NCI-H345 (cell line): ENCODE results near the gene MECR.
A peak's percentile ranks its signal among the peaks of the same experiment; 100 is the strongest.
"Not testable (repeated sequence)": the region's sequence is repeated elsewhere in the genome, so short reads cannot be mapped to it uniquely, and the experiment has no call there.

ENCODE experiments used
- DNase-seq: peaks from one replicate; lab custom pipeline; 2025; lab: John Stamatoyannopoulos, UW

Gene MECR

DNA sequence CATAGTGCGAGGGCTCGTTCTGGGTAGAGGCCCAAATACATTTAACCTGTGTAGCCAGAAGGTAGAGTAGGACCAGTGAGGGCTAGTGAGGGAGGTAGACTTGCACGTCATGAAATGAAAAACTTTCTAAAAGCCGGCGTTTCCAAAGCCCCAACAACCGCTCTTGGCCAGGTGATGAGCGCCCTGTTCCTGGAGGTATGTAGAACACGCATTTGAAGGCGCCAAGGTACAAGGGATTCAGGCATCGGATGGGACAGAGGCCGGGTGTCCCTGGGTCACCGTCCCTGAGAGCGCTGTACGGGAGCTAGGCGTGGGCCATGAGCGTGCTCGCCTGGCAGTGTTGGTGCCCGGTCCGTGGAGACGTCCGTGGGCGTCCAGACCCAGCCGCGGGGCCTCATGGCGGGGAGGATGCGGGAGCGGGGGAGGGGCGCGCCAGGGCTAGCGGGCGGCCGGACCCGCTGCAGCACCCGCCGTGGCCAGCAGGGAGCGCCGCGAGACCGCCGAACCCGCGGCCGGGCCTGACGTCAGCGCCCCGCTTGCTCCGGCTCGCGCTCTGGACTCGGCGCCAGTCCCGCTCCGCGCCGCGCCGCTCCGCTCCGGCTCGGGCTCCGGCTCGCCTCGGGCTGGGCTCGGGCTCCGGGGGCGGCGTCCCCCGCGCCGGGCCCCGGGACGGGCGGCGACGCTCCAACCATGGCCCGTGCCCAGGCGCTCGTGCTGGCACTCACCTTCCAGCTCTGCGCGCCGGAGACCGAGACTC lies 5.4 kb upstream of the MECR start, which contains the start of gene PTPRU:
PTPRU (plus strand) TSS at position 568 of the 757 bp plus-strand sequence; CDS start at position 691, 123 bp downstream.
- DNase-seq: peak; percentile 78

DNA sequence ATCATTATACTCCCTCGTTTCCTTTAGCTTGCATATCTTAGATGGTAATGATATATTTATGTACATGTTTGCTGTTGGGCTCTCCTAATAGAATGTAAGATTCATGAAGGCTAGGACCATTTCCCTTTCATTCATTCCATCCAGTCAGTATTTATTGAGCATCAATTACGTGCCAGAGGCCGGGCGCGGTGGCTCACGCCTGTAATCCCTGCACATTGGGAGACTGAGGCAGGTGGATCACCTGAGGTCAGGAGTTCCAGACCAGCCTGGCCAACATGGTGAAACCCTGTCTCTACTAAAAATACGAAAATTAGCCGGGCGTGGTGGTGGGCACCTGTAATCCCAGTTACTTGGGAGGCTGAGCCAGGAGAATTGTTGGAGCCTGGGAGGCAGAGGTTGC lies 4.1 kb upstream of the MECR start:
- DNase-seq: not testable (repeated sequence)

DNA sequence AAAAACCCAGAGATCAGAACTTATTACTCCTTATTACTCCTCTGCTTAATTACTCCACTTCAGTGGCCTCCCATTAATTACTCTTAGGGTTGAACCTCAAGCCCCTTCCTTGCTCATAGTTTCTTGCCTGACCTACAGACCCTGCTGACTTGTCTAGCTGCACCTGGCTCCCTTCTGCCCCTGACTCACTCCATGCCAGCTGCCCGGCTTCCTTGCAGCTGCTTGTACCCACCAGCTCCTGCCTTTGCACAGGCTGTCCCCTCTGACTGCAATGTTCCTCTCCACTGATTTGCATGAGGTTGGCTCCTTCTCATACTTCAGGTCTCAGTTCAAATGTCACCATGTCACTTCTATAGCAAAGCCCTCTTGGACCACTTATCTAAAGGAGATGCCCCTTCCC lies 3.7 kb upstream of the MECR start:
- DNase-seq: no peak

DNA sequence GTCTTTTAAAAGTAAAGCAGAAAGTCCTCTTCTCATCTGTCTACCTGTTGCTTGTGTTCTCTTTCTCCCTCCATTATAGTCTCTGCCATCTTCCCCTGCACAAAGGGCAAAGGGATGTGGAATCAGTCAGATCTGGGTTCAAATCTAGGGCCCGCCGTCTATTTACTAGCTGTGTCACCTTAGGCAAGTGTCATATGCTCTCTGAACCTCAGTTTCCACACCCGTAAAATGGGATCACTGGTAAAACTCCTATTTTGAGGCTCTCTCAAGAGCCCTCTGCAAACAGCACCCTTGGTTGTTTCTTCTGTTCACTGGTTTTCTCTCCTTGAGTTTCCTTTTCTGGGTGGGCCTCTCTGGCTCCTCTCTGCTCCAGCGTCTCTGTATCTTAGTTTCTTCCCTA lies 3.0 kb upstream of the MECR start:
- no peak for DNase-seq

DNA sequence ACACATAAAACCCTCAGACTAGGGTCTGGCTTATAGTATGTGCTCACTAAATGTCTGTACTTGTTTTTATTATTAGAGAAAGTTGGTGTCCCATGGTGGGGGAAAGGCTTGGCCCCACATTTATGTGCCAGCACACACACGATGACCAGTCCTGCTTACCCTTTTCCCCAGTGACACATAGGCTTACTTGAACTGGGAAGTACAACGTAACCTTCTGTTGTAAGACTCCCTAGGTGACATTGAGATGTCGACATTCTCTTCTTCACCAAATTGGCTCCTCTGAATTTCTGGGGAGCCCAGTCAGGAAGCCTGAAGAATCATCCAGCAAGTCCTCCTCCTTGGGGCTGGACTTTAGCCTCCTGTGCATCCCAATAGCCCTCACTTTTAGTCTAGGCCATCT lies 1.7 kb upstream of the MECR start:
- DNase-seq: no peak

DNA sequence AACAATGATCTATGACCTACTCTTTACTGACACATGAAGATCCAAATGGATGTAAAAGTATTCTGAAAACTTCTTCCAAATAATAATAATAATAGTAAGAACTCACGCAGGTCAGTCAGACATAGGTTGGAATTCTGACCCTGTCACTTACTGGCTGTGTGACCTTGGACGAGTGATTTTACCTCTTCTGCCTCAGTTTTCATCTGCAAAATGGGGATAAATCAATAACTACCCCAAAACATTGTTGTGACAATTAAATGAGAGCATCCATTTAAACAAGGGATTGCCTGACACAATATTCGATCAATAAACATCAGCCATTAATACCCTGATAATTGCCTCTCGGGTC lies 556 bp downstream of the MECR start:
- no peak for DNase-seq

DNA sequence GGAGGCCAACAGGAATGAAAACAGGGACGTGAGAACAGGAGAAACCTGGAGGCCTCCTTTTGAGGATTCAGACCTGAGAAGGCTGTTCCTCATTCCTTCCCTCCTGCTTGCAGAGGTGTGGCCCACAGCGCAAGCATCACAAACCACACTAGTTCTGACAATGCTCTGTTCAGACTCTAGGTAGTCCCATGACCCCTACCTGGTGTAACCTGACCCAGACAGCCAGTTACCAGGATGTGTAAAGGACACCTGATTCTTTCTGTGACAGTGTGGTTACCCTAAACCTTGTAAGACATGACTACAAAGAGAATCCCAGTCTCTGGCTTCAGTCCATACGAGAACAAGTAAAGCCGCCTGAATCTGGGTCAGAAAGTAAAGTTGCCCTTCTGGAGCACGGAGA lies 3.2 kb downstream of the MECR start:
- DNase-seq: no peak

DNA sequence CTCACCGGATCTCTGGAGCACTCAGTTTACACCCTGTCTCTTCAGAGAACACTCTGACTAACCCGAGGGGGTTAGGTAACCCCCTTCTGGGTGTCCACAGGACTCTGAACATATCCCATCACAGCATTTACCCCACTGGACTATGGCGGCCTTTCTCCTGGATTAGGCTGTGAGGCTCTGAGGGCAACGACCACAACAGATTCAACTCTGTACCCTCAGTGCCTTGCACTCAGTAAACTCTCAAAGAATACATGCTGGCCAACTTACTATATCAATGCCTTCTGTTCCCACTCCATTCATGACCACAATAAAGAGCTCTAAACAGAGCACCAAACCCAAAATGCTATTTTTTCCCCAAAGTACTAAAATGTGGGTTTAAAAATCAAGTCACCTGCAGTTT lies 5.4 kb downstream of the MECR start:
- no peak for DNase-seq

DNA sequence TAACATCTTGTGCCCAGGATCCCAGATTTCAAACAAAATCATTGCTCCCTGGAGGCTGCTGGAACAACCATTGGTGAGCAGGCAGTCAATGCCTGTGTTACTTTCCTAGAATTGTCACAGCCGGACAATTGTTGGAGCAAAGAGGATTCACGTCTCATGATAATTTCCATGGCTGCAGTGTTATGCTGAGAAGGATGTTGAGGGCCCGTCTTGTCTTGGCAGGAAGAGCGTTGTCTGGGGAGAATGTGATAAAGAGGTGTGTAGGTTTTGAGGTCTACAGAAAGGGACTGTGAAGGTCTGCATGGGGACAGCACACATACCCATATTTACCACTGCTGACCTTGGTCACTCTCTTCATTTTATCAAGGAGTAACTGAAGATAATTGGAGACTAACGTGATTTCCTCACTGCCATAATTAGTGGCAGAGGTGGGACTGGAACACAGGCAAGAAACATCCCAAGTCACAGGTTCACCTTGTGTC lies 6.3 kb downstream of the MECR start:
- DNase-seq: no peak

DNA sequence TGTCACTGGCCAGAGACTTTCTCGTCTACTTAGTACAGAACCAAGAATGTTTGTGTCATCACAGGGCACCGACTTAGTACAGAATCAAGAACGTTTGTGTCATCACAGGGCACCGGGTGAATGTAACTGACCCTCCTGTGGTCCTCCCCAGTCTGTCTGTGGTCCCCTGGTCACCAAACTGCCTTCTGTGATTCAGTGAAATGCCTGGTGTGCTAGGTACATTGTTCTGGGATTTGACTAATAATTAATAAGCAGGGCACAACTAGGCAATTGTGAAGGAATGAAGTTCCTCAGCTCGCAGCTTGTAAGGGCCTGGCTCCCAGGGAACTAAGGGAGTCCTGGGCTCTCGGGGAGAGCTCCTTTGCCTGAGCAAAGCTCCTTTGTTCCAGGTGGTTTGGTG lies 7.2 kb downstream of the MECR start:
- no peak for DNase-seq

DNA sequence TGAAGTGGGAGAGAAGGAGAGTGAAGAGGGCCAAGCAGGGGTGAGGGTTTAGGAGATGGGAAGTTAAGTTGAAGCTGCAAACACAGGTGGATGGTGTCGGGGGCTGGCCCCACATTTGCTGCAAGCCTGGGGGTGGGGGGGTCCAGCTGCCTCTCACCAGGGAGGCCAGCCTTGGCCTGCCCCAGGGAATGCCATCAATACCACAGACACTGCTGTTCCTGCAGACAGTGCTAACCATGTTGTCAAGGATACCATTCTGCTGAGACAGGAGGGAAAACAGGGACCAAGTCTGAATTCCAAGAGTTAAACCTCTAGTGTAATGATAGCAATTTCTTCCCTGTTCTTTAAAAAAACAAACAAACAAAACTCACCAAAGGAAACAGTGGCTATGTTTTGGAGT lies 8.0 kb downstream of the MECR start:
- no peak for DNase-seq

DNA sequence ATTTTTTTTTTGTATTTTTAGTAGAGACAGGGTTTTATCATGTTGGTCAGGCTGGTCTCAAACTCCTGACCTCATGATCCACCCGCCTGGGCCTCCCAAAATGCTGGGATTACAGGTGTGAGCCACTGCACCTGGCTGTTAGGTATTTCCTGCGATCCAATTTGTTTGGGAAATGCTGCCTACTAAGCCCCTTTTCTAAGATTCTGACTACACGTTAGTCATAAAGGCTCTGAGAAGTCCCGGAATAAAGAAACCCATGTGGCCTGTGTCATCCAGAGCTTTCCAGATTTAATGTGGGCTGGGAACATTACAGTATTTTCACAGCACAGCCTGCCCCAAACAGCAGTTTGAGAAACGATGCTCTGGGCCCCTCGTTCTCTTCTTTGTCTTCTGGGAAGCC lies 8.5 kb downstream of the MECR start:
- DNase-seq: not testable (repeated sequence)

DNA sequence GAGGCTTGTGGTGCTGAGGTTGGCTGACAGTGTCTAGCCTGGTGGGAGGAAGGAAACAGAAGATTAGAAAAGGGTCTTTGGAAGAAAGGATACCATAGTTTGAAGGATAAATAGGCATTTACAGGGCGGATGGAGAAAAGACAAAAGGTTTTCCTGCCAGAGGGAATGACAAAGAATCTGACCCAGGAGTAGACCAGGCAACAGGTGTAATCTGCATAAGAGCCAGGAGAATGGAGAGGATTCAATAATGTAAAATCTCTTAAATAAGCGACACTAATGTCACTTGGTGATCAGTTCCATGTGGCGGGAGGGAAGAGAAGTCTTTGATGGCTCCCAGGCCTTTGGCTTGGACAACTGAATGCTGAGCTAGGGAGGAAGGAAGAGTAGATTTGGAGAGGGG lies 9.4 kb downstream of the MECR start:
- DNase-seq: no peak

DNA sequence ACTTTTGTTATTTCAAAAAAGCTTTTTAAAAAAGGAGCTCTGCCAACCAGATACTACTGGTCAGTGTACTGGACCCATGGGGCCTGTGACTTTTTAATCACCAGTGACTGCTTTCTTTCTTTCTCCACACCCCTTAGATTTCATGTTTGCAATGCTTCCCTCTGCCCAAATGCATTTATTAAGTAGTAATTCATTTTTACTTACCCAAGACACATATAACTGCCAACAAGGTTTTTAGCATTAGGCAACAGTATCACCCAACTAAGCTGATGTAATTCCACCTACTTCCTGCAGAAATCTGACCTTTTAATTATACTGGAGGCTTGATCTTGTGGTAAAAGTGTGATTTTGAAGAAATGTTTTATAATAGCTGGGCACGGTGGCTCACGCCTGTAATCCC lies 12.5 kb downstream of the MECR start:
- DNase-seq: no peak

DNA sequence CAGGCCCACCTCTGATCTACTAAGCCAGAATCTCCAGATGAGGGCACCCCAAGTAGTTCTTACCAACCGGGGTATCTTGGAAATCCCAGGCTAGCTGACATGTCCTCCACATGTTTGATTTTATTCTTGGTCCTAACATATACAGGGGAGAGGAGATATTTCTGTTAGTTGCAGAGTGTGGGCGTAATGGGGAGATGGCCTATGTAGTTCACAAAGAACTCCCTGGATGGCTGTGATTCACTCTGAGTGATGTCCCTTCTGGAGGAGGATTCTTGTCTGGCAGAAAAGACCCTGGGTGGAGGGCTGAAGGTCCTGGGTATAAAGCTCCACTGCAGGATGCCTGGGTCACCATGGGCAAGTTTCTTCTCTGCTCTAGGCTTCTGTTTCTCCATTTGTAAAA lies 13.1 kb downstream of the MECR start:
- DNase-seq: no peak

DNA sequence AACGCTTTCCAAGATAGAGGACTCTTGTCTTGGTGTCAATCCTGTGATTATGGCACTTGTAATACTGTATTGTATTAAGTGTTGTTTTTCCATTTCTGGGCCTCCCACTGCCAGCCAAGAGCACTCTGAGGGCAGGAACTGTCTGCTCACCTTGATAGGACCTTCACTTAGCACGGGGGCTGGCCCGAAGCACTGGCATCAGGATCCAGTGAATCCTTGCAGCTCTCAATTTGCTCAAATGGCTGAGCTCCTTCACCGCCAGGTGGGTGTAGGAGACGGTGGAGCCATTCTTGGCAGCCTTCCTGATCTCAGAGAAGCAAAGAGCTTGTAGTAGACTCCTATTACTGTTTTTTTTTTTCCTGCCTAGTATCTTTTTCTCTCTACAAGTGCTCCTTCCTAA lies 17.7 kb downstream of the MECR start:
- no peak for DNase-seq

DNA sequence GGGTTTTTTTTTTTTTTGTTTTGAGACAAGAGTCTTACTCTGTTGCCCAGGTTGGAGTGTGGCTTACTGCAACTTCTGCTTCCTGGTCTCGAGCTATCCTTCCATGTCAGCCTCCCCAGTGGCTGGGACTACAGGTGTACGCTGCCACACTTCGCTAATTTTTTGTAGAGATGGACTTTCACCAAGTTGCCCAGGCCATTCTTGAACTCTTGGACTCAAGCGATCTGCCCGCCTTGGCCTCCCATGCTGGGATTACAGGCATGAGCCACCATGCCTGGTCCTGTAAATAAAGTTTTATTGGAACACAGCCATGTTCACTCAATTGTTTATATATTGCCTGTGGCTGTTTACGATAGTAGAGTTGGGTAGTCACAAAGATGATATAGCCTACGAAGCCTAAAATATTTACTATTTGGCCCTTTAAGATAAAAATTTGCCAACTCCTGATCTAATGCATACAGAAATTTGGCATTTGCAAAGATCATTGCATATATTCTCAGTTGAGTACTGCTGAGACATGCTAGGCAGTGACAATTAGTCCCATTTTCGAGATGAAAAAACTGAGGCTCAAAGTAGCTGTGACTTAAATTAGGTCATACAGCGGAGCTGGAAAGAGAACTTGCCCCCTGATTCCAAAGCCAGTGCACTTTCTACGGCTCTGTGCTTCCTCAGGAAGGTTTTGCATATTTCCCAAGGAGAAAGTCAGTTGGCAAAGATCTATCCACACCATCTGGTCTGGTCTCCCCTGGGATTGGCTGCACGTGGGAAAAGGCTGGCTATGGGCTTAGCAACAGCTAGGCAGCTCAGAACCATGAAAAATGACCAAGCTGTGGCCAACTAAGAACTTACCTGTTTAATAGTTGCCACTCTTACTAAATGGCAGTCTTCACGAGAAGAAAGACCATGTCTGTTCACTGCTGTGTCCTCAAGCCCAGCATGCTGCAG lies 19.4 kb downstream of the MECR start:
- no peak for DNase-seq

DNA sequence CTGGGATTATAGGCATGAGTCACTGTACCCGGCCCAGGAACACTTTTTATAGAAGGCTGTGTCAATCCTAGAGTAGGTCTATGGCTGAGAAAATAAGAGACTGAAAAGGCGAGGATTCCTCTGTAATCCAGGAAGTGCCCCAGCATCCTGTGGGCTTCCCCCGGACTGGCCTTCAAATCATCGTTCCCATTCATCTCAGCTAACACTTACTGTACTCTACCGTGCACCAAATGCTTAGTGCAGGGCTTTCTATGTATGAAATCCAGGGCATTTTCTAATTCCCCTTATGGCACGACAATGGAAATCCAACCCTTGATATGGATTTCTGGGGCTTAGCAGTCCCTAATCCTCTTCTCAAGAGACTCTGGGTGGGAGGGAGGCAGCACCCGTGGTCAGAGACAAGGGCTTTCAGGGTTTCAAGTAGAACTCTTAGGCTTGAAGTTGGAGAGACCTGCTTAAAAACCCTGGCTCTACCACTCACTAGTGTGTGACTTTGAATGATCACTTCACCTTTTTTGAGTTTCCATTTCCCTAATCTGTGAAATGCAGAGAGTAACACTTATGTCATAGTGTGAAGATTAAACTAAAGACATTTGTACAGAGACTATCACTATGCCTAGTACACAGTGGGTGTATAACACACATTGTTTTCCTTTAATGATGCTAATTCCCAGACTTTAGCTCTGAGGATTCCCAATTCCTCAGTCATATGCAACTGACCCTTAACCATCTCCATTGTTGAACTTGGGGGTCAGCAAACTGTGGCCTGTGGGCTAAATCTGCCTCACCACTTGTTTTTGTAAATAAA lies 20.3 kb downstream of the MECR start:
- no peak for DNase-seq

DNA sequence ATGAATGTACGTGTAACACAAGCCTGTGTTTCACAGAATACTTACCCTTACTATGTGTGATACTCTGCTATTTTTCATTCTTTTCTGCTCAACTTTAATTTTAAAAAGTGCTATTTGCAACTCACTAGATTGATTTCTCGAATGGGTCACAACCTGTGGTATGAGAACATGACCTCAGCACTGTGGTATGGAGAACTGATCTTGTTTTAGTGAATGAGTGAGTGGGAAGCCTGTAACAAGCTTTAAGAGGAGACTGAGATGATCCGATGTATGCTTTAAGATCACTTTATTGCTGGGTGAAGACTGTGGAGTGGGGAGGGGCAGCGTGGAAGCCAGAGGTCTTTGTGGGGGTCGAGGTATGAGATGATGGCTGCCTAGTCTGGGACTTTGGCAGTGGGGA lies 21.6 kb downstream of the MECR start:
- DNase-seq: no peak

DNA sequence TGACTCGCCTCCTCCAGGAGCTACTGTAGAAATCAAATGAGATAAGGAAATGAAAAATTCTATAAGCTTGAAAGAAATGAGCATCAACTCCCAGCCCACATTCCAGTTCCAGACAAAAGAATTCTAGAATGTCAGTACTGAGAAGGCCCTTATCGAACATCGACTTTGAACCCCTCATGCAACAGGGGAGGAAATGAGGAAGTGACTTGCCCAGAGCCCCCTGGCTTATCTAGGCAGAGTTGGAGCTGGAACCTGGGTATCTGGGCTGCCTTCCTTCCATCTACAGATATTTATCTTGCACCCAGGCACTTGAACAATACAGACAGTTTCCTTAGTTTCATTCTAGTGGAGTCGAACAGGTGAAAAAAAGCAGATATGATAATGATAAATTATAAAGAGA lies 22.3 kb downstream of the MECR start:
- DNase-seq: no peak

DNA sequence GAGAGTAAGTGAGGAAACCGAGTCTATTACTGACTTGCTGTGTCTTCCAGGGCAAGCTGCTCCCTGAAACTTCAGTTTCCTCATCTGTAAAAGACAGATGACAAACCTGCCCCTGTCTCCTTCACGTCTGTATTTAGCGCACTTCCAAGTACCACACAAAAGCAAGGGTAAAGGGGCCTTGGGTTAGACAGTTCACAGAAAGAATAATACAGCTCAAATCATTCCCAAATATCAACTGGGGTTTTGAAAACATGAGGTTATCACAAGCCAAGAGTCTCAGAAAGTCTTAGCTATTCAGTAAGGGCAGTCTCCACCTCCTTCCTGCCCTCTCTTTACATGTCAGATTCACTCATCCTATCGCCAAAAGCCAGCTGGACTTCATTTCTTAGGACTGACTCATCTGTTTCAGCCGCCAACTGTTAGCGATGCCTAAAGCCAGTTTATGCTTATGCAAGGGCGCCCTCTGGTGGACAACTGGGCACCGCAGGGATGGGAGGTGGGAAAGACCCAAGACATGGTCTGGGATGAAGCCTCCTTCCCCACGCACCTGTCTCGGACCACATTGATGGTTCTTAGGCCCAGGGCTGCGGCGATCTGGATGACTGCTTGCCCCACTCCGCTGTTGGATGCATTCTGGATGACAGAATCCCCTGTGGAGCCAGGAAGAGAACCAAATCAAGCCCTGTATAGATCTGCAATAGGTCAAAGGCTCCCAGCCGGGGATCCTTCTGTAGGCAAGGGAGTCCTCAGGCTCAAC lies 28.0 kb downstream of the MECR start:
- peak; percentile 87 for DNase-seq

DNA sequence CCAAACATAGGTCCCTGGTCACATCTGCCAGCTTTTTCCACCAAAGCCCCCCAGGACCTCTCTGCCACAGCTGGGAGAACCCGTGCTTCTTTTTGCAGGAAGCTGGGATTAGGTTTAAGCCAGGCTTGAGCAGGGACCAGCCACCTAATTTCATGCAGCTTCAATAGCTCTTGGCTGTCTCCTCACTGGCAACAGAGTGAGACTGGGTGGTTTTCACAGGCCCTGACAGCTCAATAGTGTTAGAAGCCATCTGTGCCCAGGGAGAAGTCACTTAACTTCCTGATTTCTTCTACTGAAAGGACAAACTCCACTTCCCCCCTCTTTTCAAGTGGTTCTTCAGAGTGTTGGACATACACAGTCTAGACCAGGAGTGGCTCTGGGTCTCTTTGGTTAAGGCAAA lies 28.7 kb downstream of the MECR start:
- no peak for DNase-seq
